A204.1 (cell line): ENCODE results near the gene LMO4.

Experiments
- FAIRE-seq: peaks from 2 replicates; lab custom pipeline; 2012; peaks lifted over from hg19 to GRCh38; lab: Jason Lieb, UNC

The LMO4 gene, protein sequence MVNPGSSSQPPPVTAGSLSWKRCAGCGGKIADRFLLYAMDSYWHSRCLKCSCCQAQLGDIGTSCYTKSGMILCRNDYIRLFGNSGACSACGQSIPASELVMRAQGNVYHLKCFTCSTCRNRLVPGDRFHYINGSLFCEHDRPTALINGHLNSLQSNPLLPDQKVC

DNA sequence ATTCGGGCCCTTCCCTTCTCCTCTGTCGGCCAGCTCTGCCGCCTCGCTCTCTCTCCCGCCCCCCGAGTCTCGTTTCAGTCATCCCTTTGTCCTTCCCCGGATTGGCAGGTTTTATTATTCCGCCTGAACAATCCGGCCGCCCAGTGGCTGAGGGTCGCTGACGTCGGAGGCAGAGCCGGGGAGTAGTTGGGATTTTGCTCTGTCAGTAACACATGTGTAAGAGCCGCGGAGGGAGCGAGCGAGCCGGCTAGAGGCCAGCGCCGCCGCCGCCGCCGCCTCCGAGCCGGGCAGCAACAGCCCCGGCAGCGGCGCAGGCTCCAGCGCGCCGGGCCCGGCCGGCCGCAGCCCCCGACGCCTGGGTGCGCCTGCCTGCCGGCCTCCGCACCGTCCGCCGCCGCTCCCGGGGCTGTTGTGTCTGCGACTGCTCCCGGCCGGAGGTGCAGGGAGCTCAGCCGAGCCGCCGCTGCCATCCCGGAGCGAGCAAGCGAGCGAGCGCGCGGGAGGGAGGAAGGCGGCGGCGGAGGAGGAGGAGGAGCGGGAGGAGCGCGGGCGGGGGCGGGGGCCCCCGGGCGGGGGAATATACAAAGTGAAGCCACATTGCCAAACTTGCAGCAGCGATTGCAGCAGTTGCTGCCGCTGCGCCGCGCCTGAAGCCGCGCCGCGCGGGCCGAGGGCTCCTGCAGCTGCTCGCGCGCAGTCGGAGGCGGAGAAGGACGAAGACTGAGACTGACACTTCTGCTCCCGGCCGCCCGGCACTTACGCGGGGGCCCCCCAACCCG, at the start of gene LMO4:
LMO4 (plus strand) TSS at position 609 of the 779 bp plus-strand sequence. CDS start 3,136 bp downstream, outside the sequence.
- FAIRE-seq, result peak; percentile 87

DNA sequence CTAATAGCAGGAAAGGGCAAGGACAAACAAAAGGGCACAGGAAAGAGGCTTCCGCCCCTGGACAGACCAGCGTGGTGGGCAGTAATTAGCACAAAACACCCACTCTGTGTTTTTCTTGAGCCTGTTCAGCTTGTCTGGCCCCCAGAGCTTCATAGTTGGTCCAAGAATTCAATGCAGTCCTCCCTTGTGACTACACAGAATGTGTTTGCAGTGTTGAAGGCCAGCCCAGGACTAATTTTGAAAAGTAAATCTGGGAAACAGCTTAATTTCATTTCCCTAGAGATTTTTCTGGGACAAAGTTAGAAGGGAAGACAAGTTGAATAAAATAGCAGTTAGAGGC, 49.2 kb upstream of the LMO4 start:
- no peak for FAIRE-seq

DNA sequence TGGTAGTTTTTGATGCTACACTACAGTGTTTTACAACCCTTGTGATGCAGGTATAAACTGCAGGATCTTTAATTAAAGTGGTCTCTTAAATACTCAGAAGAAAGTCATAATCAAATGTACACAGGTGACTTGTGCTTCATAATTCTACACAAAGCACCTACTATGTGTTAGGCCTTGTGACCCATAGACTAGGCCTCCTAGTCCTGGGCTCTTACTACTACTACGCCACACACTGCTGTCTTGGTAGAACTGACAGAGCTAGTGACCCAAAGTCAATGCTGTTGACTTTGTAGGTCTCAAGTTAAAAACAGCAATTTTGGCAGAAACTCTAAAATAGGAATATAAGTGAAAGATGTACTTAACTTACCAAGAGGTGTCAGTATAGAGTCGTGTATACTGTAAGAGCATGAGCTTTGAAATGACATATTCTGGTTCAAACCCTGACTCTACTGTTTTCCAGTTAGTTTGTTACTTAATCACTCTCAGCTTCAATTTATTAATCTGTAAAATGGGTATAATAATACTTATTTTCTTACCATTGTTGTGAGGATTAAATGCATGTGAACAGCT, 48.6 kb upstream of the LMO4 start:
- peak; percentile 41 for FAIRE-seq

DNA sequence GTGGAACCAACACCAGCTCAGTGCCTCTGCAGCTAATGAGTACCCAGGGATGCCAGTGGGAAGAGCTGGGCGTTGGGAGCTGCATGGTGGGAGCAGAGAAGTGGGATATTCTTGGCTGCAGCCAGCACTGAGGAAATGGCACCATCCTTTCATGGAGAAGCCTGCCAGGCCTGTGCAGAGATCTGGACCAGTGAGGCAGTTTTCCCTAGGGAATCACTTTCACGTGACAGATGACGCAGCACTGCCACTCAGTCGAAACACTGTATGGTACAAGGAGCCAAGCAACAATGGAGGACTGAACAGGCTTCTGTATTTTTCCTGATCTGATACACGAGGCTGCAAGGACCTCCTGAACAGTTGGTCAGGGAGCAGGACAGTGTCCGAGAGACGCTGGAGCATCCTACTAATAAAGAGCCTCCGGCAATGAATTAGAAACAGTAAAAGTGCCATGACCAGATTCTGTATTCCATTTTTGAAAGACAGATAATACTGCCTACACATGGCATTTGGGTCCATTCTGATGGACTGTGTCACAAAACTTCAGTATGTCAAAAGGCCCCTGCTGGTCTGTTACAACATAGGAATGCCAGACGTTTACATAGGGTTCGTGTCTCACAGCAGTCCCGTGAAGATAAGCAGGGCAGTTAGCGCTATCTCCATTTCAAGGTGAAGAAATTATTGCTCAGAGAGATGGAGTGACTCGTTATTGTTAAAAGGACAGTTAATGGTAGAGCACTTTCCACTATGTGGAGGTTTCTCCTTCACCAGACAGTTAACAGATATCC, 44.0 kb upstream of the LMO4 start:
- FAIRE-seq, result no peak

DNA sequence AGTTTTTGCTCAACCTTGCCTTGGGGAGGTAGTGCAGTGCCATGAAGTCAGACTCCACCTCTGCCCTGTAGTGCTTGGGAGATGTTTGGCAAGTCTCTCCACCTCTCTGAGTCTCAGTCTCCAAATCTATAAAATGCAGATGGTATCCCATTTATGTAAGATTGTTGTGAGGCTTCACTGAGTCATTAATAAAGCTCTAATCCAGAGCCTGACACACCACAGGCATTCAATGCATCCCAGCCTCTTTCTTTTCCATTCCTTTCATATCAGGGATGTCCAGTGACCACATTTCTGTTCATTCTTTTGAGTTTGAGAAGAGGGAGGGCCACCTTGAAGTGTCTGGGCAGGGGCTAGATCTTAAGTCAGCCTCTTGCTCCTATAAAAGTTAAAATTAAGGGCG, 37.6 kb upstream of the LMO4 start:
- FAIRE-seq, result no peak

DNA sequence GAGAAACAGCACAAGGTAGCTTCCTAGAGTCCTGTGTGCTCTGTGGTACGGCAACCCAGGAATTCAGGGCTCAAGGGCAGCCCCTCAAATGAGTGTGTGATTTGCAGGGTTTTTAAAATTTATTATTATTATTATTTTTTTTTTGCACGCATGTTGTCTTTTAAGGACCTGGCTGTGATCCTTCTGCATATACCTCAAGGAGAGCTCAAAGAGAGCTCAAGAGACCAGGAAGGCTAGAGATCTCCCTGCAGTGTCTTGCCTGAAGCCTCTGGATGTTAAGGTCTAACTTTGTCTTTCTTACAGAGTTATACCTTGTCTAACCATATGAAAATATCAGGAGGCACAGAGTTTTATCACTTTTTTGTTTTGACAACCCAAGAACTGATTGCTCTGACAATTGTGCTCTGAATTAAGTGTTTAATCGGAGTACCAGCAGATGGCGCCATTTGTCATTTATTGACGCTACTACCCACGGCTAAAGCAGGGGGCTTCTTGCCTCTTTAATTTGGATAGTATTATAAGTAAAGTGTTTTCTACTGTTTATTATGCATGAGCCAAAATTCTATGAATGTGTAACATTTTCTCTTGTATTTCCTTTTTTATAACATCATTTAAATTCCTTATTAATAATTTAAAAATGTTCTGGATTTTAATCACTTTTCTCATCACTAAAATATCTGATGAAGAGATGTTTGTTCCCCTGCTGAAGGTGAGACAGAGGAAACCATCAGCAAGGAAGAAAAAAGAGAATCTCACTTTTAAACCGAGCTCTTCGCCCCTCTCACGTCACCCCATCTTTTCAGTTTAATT, 35.8 kb upstream of the LMO4 start:
- peak; percentile 88 for FAIRE-seq

DNA sequence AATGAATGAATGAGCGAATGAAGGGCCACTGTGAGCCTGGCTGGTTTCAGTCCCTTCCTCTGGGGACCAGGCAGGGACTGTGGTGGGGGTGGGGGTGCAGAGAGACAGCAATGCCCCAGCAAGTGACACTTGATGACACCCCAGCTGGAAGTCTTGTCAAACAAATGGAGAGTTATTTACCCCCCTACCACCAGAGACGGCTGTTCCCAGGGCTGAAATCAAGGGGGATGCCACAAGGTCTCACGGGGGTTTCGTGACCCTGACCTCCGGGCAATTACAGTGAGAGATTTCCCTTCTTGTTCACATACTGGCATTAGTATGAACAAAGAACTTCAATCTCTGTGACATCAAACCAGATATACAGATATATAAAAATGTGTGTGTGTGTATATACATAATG, 34.0 kb upstream of the LMO4 start:
- FAIRE-seq, result no peak

DNA sequence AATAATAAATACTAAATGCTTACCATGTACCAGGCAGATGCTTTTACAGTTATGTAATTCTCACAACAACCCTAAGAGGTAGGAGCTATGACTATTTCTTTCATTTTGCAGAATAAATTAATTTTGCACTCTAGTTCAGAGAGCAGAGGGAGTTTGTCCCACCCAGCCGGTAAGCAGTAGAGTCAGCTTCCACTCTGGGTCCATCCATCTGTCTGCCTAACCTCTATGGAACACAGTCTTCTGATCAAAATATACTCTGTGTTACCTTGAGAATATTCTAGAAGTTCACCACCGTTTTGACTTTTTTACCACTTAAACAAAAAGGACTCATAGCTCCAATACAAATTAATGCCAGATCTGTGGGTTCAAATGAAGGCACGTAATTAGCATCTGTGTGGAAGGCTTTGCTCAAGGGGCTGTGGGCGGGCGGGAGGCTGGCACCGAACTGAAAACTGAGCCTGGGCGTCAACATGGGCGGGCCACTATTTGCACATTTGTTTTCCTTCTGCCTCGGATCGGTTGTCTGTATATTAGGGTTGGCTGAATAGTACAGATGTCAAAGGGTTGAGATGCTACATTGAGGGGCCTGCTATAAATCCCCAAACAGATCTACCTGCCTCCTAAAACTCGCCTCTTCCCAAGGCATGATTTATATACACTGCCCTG, 33.1 kb upstream of the LMO4 start:
- no peak for FAIRE-seq

DNA sequence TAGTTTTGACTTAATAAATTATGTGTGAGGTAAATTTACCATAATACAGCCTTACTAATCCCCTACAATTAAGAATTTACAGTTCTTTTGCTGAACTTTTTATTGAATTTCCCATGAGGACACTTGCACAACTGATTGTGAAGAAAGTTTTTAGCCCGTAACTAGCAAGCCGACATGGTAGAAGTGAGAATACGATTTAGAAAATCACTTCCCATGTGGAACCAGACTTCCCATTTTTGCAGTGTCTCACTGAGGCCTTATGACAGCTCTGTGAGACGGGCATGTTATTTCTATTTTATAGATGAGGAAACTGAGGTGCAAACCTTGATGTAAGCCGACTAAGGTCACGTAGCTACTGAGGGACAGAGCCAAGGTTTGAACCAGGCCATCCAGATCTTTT, 32.5 kb upstream of the LMO4 start:
- FAIRE-seq, result no peak

DNA sequence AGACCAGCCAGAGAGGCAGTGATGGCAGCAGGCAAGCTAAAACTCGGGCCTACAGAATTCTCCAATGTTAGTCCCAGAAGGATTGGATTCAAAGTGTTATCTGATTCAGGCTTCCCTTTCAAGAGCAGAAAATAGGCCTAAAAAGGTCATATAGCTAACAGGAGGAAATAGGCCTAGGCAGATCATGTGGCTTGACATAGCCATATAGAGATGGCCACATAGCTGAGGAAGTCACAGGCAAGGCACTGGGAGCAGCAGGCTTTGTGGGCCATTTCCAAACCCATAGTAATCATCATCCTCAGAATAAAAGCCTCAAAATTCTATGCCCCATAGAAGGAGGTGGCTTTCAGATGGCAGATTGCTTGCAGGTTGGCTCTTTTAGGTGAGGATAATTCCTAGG, 29.0 kb upstream of the LMO4 start:
- FAIRE-seq, result no peak

DNA sequence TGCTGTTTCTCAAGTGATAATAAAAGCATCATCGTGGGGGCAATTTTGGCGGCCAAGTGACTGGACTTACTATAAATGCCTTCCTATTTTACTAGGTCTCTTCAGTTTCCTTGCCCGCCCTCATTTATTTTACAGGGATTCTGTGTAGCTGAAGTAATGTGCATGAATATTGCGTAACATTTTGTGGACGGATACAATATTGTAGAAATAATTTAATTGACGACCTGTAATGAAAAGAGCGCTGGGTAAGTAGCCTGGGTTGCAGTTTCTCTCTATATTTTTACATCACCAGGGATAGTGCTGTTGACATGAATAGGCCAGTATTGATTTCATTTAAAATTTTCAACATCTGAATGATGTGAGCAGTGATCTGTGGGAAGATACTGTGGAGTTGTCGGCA, 28.1 kb upstream of the LMO4 start:
- FAIRE-seq, result no peak

DNA sequence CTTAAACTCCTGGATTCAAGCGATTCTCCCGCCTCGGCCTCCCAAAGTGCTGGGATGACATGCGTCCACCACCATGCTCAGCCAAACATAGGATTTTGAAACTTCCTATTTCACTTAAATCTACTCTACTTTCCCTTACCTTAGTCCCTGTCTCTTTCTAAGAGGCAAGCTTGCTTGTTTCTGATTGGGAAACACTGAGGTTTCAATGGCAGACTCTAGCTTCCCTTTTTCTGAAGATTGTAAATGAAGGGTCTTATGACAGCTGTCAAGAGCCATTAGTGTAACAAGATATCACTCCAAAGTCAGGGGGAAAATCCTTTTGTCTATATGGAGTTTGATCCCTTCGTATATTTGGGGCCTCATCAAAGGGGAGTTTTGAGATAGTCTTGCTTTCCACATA, 23.5 kb upstream of the LMO4 start:
- no peak for FAIRE-seq

DNA sequence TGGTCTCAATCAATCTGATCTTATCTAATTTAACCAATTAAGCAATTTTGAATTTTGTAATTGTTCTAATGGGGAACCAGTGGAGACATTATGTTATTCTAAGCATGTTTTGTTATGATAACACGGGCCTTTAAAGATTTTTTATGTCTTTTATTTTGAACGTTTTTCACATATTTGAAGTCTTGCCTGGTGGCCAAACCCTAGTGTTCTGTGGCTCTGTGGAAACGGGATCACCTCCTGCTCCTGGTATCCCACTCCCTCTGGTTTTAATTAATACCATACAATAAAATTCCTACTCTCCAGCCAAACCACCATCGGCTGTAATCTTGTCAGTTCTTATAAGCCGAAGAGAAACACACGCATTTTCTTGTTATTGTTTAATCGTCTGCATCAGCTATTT, 22.9 kb upstream of the LMO4 start:
- no peak for FAIRE-seq

DNA sequence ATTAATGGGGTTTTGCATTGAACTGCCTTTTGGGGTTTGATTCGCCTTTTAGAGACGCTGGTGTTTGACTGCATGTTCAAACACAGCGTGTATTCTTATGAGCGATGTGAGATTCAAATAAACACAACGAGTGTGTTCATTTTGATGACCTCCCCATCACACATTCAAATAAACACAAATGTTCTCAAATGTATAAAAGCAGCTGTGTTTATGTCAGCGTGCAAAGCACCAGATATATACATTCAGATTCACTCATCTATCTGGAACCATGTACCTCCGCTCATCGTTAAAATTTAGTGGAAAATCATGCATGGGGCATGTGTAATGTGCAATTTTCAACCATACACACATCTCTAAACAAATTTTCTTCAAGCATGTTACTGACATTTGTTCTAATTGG, 21.4 kb upstream of the LMO4 start:
- no peak for FAIRE-seq

DNA sequence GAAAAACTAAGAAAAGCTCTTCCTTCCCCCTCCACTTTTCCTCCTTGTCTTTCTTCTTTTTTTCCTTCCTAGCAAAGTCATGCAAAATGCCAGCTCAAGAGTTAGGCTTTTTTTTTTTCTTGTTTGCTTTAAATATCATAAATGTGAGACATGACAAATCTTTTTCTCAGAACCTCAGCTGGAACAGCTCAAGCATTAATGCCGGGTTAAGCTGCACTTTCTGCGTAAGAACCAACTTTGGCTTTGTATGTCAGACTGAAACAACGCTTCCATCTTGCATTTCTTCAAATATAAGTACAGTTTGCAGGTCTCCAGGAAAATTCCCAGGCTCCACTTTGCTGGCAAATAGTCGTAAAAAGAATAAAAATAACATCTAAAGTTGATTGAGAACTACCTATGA, 20.7 kb upstream of the LMO4 start:
- no peak for FAIRE-seq

DNA sequence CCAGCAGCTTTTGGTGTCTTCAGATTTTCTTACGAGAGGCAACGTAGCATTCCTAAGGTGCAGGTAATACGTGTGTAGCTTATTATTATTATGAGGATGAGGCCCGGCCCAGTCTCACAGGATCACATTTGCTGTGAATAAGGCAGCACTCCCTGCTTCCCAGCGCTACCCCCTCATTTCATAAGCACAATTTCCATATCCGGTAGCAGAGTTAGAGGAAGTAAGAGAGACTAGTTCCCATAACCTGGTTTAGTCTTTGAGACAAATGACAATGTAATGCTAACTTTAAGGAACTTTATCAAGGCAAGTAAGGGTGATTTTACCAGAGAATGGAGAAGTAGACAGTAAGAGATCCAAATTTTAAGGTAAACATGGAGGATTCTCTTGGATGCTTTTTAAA, 14.6 kb upstream of the LMO4 start:
- FAIRE-seq, result no peak

DNA sequence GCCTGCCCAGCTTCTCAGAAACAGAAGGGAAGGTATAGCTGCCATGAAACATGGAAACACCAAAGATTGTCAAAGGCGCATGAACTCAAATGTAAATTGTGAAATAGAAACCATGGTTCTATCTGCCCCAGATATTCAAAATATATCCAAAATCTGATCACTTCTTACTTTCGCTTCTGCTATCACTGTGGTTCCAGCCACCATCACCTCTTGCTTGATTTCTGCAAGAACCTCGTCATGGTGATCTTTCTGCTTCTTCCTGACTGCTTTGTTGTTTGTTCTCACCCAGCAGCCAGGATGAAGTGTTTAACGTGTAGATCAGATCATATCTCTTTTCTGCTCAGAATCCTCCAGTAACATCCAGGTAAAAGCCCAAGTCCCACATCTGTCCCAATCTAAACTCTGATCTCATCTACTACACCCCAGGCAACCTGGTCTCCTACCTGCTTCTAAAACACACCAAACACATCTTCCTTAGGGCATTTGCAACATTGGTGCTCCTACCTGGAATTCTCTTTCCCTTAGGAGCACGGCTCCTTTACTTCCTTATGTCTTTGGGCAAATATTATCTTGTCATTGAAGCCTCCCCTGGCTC, 10.5 kb upstream of the LMO4 start:
- FAIRE-seq, result no peak

DNA sequence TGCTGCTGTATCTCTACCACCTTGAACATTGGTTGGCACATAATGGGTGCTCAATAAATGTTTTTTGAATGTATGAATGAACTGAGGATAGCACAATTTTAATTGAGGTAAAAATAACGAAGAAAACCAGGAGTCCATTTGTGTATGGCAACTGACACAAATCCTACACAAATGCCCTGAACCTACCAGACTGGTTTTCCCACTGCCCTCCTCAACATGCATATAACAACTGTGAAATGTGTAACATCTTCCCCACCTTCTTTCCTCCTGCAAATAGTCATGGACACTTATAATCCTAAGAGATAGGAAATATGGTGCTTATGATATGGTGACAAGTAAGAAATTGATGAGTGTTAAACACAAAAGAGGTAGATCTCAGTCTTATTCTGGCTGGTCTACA, 9.9 kb upstream of the LMO4 start:
- no peak for FAIRE-seq

DNA sequence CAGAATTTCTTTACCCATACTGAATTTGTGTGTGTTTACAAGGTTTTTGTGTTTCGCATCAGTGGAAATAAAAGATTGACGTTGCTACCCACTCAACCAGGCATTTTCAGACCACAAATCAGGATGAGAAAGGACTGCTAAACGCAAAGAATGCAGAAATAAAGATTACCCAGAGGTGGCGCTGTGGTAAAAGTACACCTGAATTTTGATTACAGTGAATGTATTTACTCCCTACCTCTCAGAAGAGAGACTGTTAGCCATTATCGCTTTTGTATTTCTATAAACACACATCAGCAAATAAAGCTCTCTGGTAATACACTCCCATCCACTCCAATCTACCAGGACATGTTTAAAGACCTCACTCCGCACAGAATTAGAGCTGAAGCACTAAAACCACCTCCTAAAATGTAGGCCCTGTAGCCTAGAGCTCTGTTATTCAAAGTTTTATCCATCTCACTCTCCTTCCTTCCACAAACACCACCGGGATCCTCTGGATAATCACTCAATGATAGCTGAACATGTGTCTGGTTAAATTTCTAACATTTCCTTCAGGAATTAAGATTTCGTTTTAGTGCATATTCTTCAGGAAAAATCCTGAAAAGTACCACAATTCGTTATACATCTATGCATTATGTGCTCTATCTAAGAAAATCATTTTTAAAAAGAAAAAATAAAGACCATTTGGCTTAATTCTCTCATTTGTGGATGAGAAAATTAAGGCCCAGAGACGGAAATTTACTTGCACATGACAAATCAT, 2.5 kb upstream of the LMO4 start:
- peak; percentile 66 for FAIRE-seq

DNA sequence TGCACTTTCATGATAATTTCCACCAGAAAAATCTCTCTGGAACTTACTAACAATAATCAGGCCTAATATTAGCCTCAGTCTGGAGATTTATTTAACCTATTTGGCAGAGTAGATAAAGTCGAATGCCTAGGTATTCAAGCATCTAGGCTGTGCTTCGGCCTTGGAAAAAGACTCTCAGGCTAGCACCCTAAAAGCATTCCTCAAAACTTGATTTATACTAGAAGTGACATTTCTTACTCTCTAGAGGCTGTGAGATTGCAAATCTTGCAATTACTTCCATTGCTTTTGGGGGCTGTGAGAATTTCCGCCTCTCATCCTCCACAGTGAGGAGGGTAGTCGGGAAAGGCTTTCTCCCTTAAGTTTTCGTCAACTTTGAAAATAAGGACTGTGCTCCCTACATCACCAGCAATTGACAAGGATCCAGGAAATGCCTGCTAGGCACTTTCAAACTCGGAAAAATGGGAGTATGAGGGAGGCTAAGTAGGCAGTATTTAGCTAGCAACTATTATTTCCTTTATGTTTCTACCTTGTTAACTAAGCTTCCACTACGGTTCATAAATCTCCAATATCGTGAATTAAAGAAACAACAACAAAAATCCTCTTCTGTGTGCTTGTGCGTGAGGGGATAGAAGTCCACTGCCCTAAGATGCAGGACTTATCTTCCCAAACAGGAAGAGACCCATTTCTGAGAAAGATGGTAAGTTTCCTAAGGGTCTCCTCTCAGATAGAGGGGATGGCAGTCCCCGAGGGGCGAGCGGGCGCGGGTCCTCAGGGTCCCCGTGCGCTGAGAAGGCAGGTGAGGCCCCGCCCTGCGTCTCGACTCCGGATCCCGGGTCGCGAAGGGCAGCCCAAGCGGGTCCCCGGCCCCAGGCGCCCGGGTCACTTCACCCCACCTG, 1.1 kb upstream of the LMO4 start:
- no peak for FAIRE-seq
